ENCODE measurements around the gene ECSIT.

The ECSIT gene

DNA sequence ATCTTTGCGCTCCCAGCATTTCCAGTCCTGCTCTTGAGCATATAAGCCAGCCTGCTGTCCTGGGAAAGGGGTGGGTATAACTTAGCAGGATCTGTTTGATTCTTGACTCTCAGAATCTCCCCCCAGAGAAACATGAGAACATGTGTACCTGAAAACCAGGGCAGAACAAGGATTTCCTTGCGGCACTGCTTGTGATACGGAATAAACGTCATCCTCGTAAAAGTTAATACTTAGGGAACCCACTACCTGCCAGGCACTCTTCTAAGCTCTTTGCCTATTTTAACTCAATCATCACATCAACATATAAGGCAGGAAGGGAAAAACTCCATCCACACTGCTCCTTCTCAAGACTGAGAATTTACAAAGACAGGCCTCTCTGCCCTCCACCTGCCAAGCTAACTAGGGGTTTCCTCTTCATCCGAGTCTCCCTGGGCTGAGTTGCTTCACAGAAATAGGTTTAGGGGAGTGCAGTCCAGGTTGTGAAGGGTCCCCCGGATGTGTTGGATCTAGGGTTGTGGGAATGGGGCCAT is 24.4 kb downstream of the ECSIT start:
- DNase-seq (ENCODE audit: low read depth in 2 of 2): no peak

DNA sequence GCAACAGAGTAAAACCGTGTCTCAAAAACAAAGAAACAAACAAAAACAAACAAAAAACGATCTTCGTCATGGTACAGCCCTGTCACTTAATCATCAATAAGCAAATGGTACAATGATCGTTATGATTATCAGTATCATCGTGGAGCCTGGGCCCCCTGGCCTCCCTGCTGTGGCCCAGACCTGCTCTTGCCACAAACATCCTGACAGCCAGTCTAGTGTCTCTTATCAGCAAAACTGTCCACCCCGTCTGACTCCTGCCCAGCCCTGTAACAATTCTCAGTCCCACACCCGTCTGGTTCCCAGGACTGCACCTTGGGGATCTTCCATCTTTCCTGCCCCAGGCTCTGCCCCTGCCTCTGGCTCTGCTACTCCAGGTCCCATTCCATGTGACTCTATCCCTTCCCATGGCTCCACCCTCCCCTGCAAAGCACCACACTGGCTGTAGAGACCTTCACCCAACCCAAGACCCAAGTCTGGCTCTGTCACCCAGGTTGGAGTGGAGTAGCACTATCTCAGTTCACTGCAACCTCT is 29.0 kb downstream of the ECSIT start:
- DNase-seq (ENCODE audit: low read depth in 2 of 2): no peak

DNA sequence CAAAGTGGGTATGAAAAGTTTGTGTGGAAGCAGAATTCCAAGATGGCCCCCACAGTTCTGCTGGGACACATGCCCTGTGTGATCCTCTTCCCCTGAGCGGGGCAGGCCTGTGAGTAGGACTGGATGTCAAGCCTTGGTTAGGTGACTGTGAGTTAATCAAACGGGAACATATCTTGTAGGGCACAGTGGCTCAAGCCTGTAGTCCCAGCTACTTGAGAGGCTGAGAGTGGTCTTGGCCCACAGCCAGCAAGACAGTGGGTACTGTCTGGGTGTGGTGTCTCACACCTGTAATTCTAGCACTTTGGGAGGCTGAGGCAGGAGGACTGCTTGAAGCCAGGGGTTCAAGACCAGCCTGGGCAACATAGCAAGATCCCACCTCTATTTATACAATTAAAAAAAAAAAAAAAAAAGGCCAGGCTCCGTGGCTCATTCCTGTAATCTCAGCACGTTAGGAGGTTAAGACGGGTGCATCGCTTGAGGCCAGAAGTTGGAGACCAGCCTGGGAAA is 29.7 kb downstream of the ECSIT start:
- no peak for DNase-seq (ENCODE audit: low read depth in 2 of 2)

DNA sequence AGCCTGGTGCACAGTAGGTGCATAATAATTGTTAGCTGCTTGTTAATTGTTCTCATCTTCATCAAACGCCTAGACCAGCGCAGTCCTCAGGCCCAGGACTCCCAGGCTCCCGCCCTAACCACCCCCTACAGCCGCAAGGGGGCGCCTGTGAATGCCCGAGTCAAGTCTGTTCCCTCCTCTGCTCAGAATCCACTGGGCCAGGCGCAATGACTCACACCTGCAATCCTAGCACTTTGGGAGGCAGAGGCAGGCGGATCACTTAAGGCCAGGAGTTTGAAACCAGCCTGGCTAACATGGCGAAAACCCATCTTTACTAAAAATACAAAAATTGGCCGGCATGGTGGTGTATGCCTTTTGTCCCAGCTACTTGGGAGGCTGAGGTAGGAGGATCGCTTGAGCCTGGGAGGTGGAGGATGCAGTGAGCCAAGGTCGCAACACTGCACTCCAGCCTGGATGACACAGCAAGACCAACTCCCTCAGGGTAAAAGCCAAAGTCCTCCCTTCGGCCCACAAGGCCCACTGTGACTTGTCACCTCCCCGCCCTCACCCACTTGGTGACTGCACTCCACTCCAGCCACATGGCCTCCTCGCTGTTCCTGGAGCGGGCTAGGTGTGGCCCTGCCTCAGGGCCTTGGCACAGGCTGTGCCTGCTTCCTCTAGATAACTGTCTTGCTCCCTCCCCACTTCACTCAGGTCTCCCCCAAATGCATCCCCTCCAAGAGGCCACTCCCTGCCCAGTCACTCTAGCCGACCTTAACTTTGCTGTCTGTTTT is 32.4 kb downstream of the ECSIT start:
- DNase-seq (ENCODE audit: low read depth in 2 of 2): peak; percentile 20 to 45

DNA sequence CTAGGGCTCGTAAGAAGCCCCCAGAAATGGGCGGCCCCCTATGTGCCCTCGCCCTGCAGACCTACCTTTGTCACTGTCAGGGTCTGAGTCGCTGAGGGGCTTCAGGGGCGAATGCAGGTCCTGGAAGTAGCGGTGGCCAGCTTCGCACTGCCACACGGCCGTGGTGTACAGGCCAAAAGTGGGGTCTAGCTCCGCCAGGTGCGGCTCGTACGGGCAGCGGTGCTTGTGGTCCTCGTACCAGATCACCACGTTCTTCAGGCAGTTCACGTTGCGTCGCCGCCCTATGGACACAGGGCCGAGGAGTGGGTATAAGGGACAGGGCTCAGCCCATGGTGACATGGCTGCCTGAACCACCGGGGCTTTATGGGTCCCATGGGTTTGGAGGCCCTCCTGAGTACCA is 33.0 kb downstream of the ECSIT start:
- DNase-seq (ENCODE audit: low read depth in 2 of 2): no peak

DNA sequence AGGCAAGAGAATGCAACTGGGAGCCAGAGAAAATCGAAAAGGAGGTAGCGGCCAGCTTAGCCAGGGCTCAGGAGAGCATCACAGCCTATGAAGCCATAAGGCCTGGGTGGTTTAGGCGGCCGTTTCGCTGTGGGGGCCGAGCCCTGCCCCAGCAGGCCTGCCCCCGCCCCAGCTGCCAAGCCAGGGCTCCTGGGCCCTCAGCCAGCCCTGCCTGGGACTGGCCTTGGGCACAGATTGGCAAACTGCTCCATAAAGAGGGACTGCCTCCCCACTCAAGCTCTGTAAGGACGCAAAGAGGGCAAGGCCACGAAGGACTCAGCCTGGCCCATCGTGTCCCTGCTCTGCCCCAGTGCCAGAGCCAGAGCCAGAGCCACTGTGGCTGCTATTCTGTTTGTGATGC is 33.5 kb downstream of the ECSIT start:
- no peak for DNase-seq (ENCODE audit: low read depth in 2 of 2)

DNA sequence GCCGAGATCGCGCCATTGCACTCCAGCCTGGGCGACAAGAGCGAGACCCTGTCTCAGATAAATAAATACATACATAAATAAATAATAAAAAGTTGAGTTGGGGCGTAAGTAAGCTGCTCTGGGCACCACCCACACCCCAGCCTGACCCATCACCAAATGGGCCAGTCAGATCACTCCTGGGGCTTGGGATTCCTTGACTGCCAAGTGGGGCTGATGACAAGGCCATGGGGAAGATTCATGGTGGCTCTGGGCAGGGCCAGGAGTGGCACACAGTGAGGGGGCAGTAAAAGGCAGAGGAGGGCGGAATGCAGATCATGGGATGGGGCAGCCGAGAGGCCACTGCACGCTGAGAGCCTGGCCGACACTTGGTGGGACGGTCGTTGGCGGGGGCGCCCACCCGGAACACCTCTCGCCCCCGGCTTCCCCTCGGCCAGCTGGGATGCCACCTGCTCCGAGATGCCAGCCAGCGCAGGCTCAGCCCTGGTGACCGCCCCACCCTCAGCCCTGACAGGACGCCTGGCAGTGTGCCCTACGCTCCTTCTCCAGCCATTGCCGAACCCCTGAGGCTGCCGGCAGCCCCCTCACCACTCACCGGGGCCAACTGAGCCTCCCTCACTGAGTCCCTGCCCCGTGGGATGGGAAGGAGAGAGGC is 34.2 kb downstream of the ECSIT start:
- DNase-seq (ENCODE audit: low read depth in 2 of 2): no peak

DNA sequence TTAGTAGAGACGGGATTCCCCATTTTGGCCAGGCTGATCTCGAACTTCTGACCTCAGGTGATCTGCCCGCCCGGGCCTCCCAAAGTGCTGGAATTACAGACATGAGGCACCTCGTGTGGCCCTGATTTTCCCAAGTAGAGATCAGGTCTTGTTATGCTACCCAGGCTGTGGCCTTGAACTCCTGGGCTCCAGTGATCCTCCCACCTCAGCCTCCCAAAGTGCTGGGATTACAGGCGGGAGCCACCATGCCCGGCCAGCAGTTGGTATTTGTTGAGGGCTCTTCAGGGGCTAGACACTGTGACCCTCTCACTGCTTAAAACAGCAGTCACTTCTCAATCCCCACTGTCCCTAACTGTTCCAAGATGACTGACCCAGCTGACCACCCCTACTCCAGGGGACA is 39.6 kb downstream of the ECSIT start:
- no peak for DNase-seq (ENCODE audit: low read depth in 2 of 2)

DNA sequence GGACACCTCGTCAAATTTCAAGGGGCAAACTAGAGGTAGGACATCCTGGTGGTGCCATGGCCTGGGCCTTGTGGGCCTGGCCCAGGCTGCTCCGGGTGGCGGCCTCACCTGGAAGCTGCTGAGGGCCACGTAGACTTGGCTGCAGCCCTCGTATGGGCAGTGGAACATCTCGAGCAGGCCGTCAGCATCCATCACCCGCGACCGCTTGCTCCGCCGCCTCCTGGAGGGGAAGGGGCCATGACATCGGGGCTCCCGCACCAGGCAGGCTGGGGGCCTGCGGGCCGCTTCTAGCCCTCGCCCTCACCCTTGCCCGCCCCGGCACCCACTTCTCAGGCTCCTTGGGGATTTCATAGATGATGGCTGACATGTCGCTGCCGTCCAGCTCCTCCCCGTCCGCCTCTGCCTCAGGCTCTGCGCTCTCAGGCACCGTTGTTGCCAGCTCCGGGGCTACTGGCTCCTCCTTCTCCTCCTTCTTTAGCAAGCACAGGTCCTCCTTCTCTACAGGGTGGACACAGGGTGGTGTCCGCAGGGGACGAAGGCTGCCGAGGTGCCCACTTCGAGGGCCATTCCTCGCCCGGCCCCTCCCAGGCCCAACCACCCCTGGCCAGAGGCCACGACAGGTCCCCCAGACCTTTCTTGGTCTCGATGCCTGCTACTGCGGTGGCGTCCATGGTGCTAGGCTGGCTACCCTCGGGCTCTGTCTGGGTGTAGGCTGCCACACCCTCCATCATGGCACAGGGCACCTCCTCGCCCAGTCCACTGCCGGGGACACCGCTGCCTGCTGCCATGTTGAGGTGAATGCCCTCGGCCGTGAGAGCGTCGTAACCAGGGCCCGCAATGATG is 42.1 kb downstream of the ECSIT start:
- no peak for DNase-seq (ENCODE audit: low read depth in 2 of 2)

DNA sequence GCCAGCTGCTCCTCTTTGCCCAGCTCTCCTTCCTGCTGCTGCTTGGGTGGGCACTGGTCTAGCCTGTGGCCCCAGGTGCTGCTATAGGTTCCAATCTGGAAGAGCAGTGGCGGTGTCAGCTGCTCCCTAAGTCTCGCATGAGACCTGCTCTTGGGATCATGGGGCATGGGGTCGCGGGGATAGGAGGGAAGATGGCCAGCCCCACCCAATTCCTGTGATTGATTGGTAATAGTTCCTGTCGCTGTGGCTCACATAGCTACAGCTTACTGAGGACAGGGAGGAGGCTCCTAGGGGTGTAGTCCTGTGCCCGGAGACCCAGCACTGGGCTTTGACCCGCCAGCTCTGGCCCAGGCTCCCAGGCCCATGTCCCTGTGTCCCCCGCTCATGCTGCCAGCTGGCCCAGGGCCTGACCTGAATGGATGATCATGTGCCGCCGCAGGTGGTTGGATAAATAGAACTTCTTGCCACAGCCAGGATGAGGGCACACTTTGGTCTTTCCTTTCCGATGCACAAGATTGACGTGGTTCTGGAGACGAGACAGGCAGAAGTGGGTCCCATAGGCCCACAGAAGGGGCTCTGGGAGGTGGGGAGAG is 43.6 kb downstream of the ECSIT start:
- DNase-seq (ENCODE audit: low read depth in 2 of 2): no peak

DNA sequence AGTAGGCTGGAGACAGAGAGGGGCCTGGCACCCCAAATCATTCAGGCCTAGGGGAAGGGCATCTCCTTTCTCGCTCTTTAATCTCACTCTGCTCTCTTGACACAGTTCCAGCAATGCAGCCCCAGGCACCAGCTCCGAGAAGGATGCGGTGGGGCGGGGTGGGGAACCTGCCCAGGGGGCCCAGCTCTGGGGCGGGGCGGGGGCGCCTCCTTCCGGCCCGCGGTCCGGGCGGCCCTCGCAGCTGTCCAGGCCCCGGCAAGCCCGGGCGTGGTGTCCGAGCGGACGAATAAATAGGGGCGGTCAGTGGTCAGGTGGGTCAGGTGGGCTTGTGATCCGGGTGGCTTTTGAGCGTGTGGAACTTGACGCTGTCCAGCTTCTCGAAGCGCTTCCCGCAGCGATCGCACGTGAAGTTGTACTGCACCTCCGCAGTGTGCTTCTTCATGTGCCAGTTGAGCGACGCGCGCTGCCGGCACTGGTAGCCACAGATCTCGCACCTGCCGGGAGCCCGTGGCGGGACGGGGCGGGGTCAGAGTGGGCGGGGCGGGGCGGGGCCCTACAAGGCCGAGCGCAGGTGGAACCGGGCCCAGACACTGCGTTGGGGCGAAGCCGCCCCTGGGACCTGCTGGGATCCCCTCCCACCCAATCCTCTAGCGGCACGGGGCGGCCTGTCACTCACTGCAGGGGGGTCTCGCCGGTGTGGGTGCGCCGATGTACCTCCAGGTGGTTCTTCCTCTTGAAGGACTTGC is 45.4 kb downstream of the ECSIT start:
- DNase-seq (ENCODE audit: low read depth in 2 of 2): no peak

DNA sequence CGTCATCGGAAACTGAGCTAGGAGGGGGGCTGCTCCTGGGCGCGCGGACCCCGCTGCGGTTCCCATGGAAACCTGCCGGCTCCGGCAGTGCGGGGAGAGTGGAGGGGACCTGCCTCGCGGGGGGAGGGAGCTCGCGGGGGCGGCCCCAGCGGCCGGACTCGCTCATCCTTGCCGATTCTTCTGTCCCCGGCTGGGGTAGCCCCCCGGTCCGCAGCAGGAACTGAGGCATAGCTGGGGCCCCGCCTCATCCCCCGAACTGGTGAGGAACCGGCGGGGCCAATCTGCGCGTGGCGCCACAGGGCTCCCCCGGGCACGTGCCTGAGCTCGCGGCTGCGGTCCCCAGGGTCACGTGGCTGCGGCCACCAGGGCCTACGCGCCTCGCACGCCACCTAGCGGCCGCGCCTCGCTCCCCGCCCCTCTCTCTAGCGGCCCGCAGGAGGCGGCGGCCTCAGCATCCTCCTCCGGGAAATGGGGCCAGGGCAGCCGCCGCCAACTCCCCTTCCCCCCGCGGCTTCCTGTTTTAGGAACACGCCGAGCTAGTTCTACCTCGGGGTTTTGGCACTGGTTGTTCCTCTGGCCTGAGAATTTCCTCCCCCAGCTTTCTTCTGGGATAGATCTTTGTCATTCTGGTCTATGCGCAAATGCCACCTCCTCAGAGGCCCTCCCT is 46.4 kb downstream of the ECSIT start:
- DNase-seq (ENCODE audit: low read depth in 2 of 2): peak; percentile 48 to 74

DNA sequence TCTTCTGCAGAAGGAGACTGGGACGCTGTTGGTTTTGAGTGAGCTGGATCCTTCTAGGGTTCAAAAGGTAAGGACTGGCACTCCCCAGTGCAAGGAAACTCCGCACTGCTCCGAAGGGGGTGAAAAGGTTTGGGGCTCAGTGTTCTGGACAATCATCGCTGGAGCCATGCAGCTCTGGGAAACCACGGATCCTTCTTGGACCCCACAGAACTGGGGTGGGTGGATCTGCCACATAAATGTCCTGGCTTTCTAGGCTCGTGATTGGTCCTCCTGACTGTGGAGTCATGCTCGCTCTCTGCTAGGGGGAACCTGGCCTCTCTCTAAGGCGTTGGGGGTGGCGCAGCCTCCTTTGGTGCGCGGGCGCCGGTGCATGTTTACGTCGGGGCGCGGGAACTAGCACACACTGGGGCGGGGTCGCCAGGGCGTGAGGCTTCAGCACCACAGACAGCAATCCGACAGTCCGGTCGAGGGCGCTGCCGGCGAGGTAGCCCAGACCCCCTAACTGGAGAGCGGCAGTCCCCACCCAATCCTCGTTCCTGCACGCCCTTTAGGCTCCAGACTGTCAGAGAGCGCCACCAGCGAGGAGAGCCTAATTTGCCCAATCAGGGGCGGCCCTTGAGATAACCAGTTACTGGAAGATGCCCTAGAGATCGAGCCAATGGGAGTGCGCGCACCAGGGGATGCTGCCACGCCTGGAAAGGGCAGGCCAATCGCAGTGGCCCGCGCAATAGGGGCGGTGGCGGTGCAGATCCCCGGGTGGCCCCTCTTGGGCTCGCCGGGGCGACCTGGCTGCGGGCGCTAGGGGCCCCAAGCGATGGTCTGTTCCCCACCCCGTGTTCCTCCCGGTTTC is 47.2 kb downstream of the ECSIT start:
- DNase-seq (ENCODE audit: low read depth in 2 of 2): peak in 1 of 2 donors; percentile 24

DNA sequence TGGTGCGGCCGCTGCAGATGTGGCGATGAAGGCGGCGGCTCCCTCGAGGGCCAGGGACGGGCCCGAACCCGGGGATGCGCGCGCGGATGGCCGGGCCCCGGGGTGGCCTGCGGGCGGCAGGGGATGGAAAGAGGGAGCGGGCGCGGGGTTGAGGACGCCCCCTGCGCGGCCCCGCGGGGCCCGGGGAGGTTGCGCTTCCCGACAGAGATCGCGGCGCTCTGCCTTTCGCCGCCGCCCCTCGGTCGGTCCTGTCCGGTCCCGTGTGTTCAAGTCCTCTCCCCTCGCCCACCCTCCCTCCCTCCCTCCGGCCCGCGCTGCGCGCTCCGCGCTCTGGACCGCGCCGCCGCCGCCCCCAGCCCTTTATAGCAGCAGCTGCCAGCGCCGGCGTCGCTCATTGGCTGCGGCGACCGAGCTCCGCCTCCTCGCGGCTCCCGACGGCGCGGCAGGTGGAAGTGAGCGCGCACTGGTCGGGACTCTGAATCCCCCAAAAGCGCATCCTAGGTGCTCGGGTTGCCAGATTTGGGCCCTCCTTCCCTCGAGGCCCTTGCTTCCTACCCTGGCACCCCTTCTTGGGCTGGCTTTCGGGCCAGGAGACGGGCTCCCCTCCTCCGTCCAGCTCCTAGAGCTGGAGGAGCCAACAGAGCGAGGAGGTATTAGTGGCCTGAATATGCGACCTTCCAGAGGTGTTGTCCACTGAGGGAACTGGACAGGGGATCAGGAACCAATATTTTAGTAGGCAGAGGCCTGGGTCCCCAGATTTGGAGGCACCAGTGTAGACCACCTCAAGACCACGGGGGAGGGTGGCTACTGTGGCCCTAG is 48.0 kb downstream of the ECSIT start, which contains the start of gene ELAVL3:
Gene ELAVL3, minus strand, starts transcription at position 332 of the 819 bp plus-strand sequence. CDS start 438 bp downstream, outside the sequence.
- DNase-seq (ENCODE audit: low read depth in 2 of 2): no peak

DNA sequence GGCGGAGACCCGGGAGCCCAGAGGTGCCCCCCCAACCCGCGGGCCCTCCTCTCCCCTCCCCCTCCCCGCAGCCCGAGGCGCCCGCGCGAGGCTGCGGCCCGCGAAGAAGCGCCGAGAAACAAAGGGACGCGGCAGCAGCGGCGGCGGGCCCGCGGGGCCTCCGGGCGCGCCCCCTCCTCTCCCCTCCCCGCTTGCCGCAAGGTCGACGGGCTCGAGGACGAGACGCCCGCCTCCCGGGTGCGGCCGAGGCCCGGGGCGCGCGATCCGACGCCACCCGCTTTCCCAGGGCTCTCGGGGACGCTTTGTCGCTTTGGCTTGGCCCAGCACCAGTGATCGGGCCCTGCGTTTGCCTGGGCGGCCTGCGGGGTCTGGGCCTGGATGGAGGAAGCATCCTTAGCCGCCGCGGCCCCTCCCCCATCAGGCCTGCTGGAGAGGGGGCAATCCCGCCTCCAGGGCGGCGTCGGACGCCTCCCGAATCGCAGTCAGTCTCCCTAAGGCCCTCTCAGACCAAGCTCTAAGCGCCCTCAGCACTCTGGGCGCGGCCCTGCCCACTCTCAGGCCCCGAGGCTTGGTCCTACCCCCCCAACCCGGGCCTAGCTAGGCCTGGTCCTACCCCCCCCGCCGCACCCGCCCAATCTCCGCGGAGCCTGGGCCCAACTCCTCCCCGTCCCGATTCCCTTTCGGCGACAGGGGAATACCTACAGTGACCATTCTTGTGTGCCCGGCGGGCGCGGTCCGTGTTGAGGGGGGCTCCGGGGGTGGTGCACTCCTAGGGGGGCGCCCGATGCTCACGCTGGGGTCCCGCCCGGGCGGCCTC is 48.8 kb downstream of the ECSIT start:
- DNase-seq (ENCODE audit: low read depth in 2 of 2): no peak

DNA sequence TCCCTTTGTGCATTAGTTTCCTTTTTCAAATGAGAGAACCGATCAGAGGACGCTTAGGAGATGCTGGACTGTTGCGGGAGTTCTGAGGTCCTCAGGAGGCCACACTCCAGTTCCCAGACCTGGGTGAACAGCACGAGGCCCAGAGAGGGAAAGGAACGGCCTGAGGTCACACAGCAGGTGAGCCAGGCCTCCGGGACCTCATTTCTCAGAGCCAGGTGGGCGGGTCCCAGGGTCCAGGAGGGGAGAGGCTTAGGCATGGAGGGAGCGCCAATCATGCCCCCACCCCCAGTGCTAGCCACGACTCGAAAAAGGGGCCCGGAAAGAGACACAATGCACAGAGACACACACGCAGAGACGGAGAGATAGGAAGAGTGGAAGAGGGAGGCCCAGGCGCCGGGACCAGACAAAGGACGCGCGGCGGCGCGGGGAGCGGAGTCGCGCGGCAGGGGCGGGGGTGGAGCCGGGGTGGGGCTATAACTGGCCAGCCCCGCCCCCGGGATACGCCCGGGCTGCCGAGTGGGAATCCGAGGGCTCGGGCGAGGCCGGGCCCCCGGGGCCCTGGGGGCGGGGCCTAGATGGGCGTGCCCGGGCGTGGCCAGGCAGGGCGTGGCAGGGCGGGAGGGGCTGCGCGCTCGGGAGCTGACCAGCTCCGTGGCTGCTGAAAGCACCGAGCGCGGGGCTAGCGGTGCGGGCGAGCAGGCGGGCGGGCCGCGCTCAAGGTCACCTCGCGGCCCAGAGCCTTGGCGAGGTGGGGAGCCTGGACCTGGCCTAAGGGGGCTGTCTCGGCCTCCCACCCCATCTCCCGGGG is 49.6 kb downstream of the ECSIT start:
- DNase-seq (ENCODE audit: low read depth in 2 of 2): no peak
